ENCODE results near the gene EFHC1. TPM values are rescaled to one million over a fixed set of nuclear protein-coding genes. Genes with fewer than 3 reads are reported as not detected.

The EFHC1 gene
- total RNA-seq, 2 donors from 2014 or later, result 7.3 to 7.9 TPM

GRCh38 chr6:52543729-52544601 is 123.8 kb downstream of the EFHC1 start:
- intact Hi-C loops (cut with DNase I), result no loop called here
- peak; percentile 36 to 54 for ATAC-seq
- DNase-seq, result no peak

DNA sequence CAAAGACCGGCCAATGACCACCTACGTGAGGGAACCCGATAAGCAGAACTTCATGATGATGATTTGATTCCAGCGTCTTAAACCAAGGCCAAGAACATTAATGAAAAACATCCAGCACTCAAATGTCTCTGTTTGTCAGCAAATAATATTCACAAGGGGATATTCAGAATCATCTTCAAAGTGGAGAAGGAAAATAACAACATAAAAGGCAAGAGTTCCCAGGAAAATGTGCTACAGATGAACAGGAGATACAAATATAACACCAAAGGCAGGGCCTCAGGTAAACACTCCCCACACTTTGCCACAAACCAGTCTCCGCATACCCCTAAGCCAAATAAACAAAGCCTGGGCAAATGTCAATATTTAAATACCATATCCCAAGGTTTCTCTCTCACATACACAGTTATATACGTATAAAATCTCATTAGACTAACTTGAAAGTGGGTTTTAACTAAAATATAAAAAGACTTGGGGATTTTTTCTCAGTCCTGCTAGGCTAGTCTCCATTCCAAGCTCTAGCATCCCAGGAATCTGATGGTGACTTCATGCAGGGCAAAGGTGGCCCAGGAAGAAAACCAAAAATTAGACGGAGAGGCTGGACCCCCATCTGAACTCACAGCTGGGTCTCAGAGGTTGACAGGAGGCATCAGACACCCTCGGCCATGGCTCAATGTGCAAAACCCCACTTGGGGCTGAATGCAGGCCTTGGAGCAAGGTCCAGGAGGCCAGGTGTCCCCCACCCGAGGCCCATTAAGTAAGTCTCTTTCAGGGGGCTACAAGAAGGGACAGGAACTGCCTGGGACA is 124.7 kb downstream of the EFHC1 start:
- intact Hi-C loops (cut with DNase I), result no loop called here
- ATAC-seq, result no peak

DNA sequence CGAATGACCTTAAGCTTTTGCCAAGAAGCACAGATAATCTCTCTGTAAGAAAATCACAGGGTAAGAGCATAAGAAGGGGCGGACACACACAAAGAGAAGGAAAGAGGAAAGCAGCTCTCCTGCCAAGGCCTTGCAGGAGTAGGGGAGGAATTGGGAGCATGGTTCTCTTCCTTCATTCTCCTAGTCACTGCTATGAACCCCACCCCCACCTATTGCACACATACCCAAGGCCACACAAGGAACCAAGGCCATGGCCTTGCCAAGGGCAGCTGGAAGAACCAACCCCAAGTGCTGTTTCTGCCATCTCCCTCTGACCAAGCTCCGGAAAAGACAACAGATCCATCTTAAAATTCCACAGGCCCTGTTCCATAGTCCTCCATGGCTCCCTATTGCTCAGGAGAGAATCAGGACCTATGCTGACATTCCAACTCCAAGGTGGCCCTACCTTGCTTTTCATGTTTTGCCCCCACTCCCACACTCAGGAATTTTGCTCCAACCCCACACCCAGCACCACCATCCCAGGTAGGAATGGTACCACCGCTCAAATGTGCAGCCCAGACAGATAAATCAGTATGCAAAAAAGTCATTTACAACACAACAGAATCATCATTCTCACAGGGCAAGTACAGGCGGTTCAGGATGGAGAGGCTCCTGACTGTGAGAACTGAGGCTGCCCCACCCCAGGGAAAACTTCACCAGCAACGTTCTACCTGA is 125.4 kb downstream of the EFHC1 start:
- no peak for DNase-seq
- intact Hi-C loops (cut with DNase I), result no loop called here
- ATAC-seq, result no peak

More for the DNA sequence above, 124.7 kb downstream of the EFHC1 start:
- no peak for DNase-seq

- no peak for ATAC-seq
- DNase-seq, result no peak
- intact Hi-C loops (cut with DNase I), result no loop called here
These were observed 126.0 kb downstream of the EFHC1 start for GRCh38 chr6:52546192-52546591.

DNA sequence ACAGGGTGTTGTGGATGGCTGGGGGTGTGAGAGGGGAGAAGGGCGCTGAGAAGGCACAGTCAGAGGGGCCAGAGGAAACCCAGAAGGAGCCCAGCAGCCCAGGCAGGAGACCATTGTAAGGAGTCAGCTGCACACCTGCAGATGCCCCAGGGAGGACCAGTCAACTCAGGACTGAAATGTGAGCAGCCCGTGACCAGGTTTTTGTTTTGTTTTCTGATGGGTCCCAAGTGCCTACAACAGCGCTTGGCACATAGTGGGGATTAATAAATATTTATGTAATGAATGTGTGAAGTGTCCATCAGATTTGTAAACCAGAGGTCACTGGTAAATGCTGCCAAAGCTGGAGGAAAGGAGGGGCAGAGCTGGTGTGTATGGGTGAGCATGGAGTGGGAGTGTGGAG is 126.5 kb downstream of the EFHC1 start:
- DNase-seq (no peak), ATAC-seq (no peak)
- intact Hi-C loops (cut with DNase I), result no loop called here

GRCh38 chr6:52547647-52548352 is 127.7 kb downstream of the EFHC1 start:
- intact Hi-C loops (cut with DNase I), result no loop called here
- ATAC-seq (no peak), DNase-seq (no peak)

DNA sequence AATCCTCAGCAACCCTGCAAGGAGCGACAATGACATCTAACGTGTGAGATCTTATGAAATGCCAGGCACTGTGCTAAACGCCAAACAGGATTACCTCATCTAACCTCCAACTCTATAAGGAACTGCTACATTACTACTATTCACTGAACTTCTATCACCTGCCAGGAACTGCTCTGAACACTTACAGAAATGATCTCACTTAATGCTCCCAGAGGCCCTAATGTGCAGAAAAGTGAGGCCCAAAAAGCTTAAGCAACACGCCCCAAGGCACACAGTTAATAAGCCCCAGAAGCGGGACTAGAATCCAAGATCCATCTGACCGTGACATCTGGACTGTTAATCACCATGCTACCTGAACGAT is 128.2 kb downstream of the EFHC1 start:
- no peak for ATAC-seq

DNA sequence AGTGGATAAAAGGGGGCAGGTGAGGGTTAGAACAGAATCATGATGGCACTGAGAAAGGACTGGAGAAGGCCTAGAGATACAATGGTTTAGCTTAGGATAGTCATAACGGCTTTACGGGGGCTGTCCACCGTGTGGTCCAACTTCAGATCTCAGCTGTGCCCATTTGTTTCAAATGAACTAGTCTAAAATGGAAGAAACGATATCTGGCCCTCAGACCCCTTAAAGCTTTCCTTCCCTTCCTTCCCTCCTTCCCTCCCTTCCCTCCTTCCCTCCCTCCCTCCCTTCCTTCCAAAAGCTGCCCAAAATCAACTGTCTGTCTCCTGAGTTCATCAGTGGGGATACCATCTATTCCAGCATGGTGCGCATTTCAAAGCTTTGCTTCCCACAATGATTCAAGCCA is 128.9 kb downstream of the EFHC1 start:
- intact Hi-C loops (cut with DNase I), result no loop called here

More for the DNA sequence above, 128.2 kb downstream of the EFHC1 start:
- no peak for DNase-seq
- intact Hi-C loops (cut with DNase I), result no loop called here

DNA sequence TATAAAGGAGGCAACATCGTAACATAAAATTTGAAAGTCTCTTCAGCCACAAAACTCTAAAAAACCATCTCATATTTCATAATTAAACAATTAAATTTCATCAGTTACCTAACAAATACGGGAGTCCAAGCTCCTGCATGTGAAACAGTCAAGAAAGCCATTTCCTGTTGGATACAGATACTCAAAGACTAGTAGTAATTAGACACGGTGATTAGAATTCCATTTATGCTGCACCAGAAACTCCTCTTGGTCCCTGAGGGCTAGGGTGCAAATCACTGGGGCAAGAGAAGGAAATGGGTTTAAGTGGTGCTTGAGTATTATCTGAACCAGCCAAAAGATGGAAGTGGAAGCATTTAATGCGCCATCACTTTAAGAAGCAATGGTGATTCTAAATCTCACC is 129.3 kb downstream of the EFHC1 start:
- intact Hi-C loops (cut with DNase I), result no loop called here
- DNase-seq (no peak), ATAC-seq (no peak)

More for the DNA sequence above, 128.9 kb downstream of the EFHC1 start:
- DNase-seq (no peak), ATAC-seq (no peak)

- no peak for ATAC-seq
- DNase-seq, result no peak
- intact Hi-C loops (cut with DNase I), result no loop called here
These were observed 130.0 kb downstream of the EFHC1 start for GRCh38 chr6:52550014-52550575.

- ATAC-seq (no peak), DNase-seq (no peak)
- intact Hi-C loops (cut with DNase I), result no loop called here
These were observed 130.7 kb downstream of the EFHC1 start for GRCh38 chr6:52550870-52551269.

DNA sequence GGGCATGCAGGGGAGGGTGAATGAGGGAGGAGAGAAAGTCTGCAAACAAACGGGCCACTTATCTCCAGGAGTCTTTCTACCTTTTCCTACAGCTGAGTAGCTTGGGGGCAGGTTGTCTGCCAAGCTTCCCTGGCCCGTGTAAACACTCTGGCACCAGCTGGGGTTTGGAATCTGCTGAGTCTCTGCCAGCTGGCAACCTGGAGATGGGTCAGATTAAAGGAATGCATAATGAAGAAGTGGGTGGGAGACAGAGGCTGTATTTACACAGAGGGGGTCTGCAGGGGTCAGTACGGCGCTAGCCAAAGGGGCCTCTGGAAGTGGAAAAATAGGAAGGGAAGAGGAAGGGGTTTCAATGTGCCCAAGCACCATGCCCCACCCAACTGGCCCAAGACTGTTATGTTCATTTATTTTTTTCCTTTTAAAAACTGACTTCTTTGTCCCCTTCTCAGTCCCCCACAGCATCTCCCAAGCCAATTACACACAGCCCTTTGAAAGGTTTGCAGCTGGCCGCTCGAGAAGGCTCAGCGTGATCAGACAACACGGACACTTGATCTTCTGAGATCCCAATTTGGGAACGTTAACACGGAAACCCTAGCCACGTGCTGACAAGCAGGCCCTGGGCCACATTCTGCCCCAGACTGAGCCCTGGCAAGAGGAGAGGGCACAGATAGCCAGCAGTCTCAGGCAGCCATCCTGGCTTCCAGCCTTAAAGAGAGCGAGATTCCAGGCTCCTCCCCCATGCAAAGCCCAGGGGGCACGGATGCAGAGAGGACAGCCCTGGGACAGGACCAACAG is 131.5 kb downstream of the EFHC1 start:
- peak; percentile 66 for DNase-seq
- intact Hi-C loops (cut with DNase I), result no loop called here
- ATAC-seq, result peak; percentile 87 to 89

GRCh38 chr6:52552278-52552643 is 132.1 kb downstream of the EFHC1 start:
- intact Hi-C loops (cut with DNase I), result no loop called here
- peak; percentile 6 to 16 for ATAC-seq
- DNase-seq, result no peak

GRCh38 chr6:52553158-52553557 is 133.0 kb downstream of the EFHC1 start:
- intact Hi-C loops (cut with DNase I), result no loop called here
- ATAC-seq (no peak), DNase-seq (no peak)

DNA sequence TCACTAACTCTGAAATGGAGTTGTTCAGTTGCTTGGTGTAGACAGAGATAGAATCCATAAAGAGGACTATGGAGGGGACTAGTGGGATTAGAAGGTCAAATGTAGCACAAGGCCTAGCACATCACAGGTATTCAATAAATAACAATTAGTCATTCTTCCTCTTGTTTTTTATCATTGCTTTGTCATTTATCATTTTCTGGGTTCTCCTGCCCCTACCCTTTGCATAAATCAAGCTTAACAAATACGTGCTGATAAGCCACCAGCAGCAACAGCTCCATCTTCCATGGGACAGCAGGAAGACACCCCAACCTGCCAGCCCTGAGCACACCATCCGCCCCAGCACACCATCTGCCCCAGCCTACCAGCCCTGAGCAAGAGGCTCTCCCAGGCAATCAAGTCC is 133.6 kb downstream of the EFHC1 start:
- ATAC-seq, result no peak
- DNase-seq, result no peak
- intact Hi-C loops (cut with DNase I), result no loop called here

DNA sequence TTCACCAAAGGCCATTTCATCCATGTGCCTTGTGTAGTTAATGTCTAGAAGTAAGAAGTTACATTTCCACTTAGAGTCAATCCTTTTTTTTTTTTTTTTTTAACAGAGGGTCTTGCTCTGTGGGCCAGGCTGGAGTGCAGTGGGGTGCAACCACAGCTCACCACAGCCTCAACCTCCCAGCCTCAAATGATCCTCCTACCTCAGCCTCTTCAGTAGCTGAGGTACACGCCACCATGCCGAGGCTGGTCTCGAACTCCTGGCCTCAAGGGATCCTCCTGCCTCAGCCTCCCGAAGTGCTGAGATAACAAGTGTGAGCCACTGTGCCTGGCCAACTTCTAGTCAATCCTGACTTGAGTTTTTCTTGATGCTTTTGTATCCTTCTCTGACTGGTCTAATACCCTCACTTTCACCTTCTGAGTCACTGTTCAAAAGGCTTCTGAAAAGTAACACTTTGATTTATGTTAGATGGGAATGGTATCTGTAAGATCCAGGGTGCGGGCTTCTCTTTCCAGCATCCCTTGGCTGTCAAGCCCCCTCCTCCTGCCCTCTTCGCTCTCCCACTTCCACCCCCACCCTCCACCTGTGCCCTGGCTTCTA is 134.6 kb downstream of the EFHC1 start:
- intact Hi-C loops (cut with DNase I), result no loop called here
- no peak for ATAC-seq
- no peak for DNase-seq

DNA sequence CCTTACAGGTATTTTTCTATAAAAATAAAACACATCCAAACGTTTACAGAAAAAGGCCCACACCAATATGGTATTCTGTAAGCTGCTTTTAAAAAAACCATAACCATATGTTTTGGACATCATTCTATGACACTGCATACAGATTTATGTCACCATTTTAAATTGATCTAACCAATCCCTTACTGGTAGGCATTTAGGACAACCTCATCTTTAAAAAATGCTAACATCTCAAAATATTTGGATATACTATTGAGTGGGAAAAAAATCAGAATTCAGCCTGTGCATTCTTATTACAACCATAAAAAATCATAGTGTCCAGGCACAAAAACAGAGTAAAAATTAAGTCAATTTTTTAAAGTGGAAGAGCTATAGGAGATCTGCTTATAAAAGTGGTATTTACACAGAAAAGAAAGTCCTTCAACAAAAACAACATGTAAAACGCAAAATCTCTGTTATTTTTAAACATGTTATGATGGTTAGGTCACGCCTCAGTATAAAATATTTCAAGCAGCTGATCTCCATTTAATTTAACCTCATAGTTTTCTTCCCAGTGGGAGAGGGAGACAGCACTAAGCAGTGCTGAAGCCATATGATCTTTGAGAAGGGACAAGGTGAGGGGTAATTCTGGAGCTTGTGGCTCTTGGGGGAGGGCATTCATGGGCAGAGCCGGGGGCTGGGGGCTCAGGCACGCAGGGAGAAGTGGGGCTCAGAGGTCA is 135.5 kb downstream of the EFHC1 start:
- intact Hi-C loops (cut with DNase I), result no loop called here

More for the DNA sequence above, 135.5 kb downstream of the EFHC1 start:
- DNase-seq (no peak), ATAC-seq (no peak)

Measured in left cardiac atrium (tissue), 4 donors.